HG02763 (cell line): Measurements from ENCODE around the gene SYNE1.
"Not testable (repeated sequence)": the region's sequence is repeated elsewhere in the genome, so short reads cannot be mapped to it uniquely, and the experiment has no call there.

ENCODE experiments used
- ATAC-seq: cut with Tn5 transposase; IDR thresholded peaks from one replicate; pipeline ENCODE4 v1.9.1; 2021; ENCODE audit warnings: mild to moderate bottlenecking, moderate library complexity; ENCODE audit not compliant: unreplicated experiment

SYNE1 gene

GRCh38 chr6:152428126-152428525 is 209.0 kb downstream of the SYNE1 start:
- ATAC-seq: no peak

GRCh38 chr6:152426276-152426675 is 210.9 kb downstream of the SYNE1 start:
- no peak for ATAC-seq

GRCh38 chr6:152423216-152424103 is 213.7 kb downstream of the SYNE1 start:
- peak; percentile 73 for ATAC-seq

GRCh38 chr6:152421496-152421895 is 215.7 kb downstream of the SYNE1 start:
- ATAC-seq: not testable (repeated sequence)

- ATAC-seq: no peak
Measured at GRCh38 chr6:152420696-152421095, 216.5 kb downstream of the SYNE1 start.

- no peak for ATAC-seq
Measured at GRCh38 chr6:152418551-152418950, 218.6 kb downstream of the SYNE1 start.

- no peak for ATAC-seq
Measured at GRCh38 chr6:152416652-152417051, 220.5 kb downstream of the SYNE1 start.

- ATAC-seq: no peak
Measured at GRCh38 chr6:152404936-152405595, 232.1 kb downstream of the SYNE1 start.

- ATAC-seq: no peak
Measured at GRCh38 chr6:152404086-152404857, 232.9 kb downstream of the SYNE1 start.

- no peak for ATAC-seq
Measured at GRCh38 chr6:152402791-152403190, 234.4 kb downstream of the SYNE1 start.

GRCh38 chr6:152401978-152402377 is 235.2 kb downstream of the SYNE1 start:
- ATAC-seq: no peak

- no peak for ATAC-seq
Measured at GRCh38 chr6:152399399-152399798, 237.8 kb downstream of the SYNE1 start.

- no peak for ATAC-seq
Measured at GRCh38 chr6:152398993-152399392, 238.2 kb downstream of the SYNE1 start.

- ATAC-seq: no peak
Measured at GRCh38 chr6:152398316-152398715, 238.8 kb downstream of the SYNE1 start.

- no peak for ATAC-seq
Measured at GRCh38 chr6:152394303-152394702, 242.9 kb downstream of the SYNE1 start.

GRCh38 chr6:152391179-152391880 is 245.8 kb downstream of the SYNE1 start:
- no peak for ATAC-seq

GRCh38 chr6:152387091-152387490 is 250.1 kb downstream of the SYNE1 start:
- ATAC-seq: no peak

- no peak for ATAC-seq
Measured at GRCh38 chr6:152386131-152386530, 251.0 kb downstream of the SYNE1 start.

GRCh38 chr6:152380993-152381898 is 255.9 kb downstream of the SYNE1 start:
- ATAC-seq: no peak

GRCh38 chr6:152380351-152380767 is 256.8 kb downstream of the SYNE1 start:
- no peak for ATAC-seq
